Transverse colon (tissue), 4 donors: ENCODE measurements around the gene PROZ. TPM values are rescaled to one million over a fixed set of nuclear protein-coding genes. Genes with fewer than 3 reads are reported as not detected.

Experiments used
- DNase-seq: peaks from one replicate; pipeline ENCODE4 v3.0.0-alpha.2; 2019
- H3K27ac ChIP-seq, 4 donors: fragments of 200-600 bp; sonication (generic); 2 replicates each; pipeline ENCODE4 v1.5.1; 2016 to 2018; ENCODE audit warnings: inconsistent platforms in 4 of 4
- H3K27me3 ChIP-seq: fragments of 200-600 bp; sonication (generic); 2 replicates; pipeline ENCODE4 v1.5.1; 2017; ENCODE audit warnings: inconsistent platforms
- H3K36me3 ChIP-seq, 4 donors: fragments of 200-600 bp; sonication (generic); 2 replicates each; pipeline ENCODE4 v1.5.1; 2017 to 2019; ENCODE audit warnings: inconsistent platforms in 4 of 4
- H3K4me1 ChIP-seq, 4 donors: fragments of 200-600 bp; sonication (generic); 2 replicates each; pipeline ENCODE4 v1.5.1; 2017 to 2020; ENCODE audit warnings: inconsistent platforms in 4 of 4
- H3K4me3 ChIP-seq, 4 donors: fragments of 200-600 bp; sonication (generic); 1 replicate in 1 of 4; 2 replicates in 3 of 4; pipeline versions ENCODE4 v1.5.1 to v1.6.1; 2017 to 2019; ENCODE audit warnings: inconsistent platforms in 4 of 4
- H3K9me3 ChIP-seq, 2 donors: fragments of 200-600 bp; sonication (generic); 2 replicates each; pipeline ENCODE4 v1.5.1; 2017 to 2019; ENCODE audit warnings: inconsistent platforms in 2 of 2
- EP300 ChIP-seq: sonication (generic); formaldehyde crosslinking; IDR thresholded peaks from one replicate; pipeline ENCODE4 v1.6.1; 2017; ENCODE audit warnings: antibody characterized with exemption, low read depth
- POLR2A ChIP-seq: fragments of 450-650 bp; IDR thresholded peaks from one replicate; pipeline ENCODE4 v1.6.1; 2016; ENCODE audit warnings: antibody characterized with exemption, mild to moderate bottlenecking, moderate library complexity
- POLR2AphosphoS5 ChIP-seq, 3 donors: sonication (generic); formaldehyde crosslinking; IDR thresholded peaks; one replicate each; pipeline ENCODE4 v1.6.1; 2016; ENCODE audit warnings: antibody characterized with exemption in 3 of 3
- WGBS, 2 donors: methylation state at CpG; one replicate each; pipeline ENCODE4 v1.1.5; 2018; ENCODE audit warnings: low coverage in 1 of 2; 5-methylcytosine and 5-hydroxymethylcytosine counted together
- in situ Hi-C, 4 donors: fragments of 200-750 bp; cut with MboI; loops; one replicate each; pipeline versions ENCODE4 v1.15.0 to v1.15.1; 2017; ENCODE audit warnings: low sequenced_read_pairs in 3 of 4, low pct_ligation_motif_present in 1 of 4, low pct_unique_long_range_greater_than_20kb in 1 of 4
- intact Hi-C: fragments of 100-400 bp; cut with DNase I; formaldehyde crosslinking; loops from one replicate; pipeline ENCODE4 v1.15.1; 2023; ENCODE audit warnings: low total_unique reads
- total RNA-seq, 4 donors: library from RNA; depleted of rRNA; stranded (reverse); fragments of >200 nt; gene quantifications; one replicate each; pipeline ENCODE4 v1.1.0, GENCODE V29; 2016
- TF ChIP-seq, protein P1 (sequence below), 5 experiments: fragments of 200-600 bp in 3 of 5; fragments of 450-650 bp in 2 of 5; sonication (generic) in 3 of 5; IDR thresholded peaks; 1 replicate in 2 of 5; 2 replicates in 3 of 5; pipeline ENCODE4 v1.5.1; 2016 to 2017; ENCODE audit warnings: antibody characterized with exemption in 5 of 5, inconsistent platforms in 3 of 5, mild to moderate bottlenecking in 2 of 5, moderate library complexity in 1 of 5

PROZ gene
- total RNA-seq, 4 donors from 2014 or later = not detected

GRCh38 chr13:113182046-113182445, 23.6 kb downstream of the PROZ start:
- DNase-seq = no peak
- WGBS, 2 donors = 79 to 100% methylated on average over 1 to 4 of the region's 4 CpGs

DNA sequence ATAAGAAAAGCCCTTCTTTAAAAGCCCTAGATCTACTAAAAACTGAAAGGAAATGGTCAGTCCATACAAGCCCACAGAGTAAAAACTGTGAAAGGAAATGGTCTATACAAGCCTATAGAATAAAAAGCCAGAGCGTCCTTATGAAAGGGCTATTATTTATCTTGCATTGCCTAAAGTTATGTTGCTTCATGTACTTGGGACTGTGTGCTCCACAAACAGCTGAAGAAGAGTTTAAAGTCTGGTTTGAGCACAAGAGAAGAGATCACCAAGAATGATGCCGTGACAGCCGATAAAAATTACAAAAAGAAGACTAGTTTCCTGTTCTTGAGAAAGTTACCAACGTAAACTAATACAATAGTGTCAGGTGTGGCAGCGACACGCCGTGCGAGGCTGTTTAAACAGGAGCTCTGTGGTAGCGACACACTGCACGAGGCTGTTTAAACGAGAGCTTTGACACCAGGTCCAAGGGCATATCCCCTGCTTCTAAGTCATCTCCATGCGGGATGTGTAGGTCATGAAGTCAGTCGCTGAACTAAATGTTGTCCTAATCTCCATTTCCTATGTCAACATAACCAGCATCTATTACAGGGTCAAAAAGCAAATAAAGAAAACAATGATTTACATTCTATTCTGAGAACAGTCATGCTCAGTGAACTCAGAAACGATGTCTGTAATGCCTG, 25.1 kb downstream of the PROZ start:
- Histone ChIP-seq H3K27ac (no peak overlapping the region), H3K9me3 (no peaks in the 10 kb centered on the region), H3K4me1 (no peaks in the 10 kb centered on the region), H3K27me3 (no peaks in the 10 kb centered on the region), H3K4me3 (no peak overlapping the region), H3K36me3 (peaks cover 0 to 57% (median 22%) of the 10 kb centered on the region in 4 donors)
- TF ChIP-seq, protein P1, sequence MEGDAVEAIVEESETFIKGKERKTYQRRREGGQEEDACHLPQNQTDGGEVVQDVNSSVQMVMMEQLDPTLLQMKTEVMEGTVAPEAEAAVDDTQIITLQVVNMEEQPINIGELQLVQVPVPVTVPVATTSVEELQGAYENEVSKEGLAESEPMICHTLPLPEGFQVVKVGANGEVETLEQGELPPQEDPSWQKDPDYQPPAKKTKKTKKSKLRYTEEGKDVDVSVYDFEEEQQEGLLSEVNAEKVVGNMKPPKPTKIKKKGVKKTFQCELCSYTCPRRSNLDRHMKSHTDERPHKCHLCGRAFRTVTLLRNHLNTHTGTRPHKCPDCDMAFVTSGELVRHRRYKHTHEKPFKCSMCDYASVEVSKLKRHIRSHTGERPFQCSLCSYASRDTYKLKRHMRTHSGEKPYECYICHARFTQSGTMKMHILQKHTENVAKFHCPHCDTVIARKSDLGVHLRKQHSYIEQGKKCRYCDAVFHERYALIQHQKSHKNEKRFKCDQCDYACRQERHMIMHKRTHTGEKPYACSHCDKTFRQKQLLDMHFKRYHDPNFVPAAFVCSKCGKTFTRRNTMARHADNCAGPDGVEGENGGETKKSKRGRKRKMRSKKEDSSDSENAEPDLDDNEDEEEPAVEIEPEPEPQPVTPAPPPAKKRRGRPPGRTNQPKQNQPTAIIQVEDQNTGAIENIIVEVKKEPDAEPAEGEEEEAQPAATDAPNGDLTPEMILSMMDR (IDR thresholded peaks at IDR 0.05) = no peak
- TF ChIP-seq POLR2A (no peak), POLR2AphosphoS5 (IDR thresholded peaks at IDR 0.05) (no peak), EP300 (no peak)
- in situ Hi-C loops (no loop called here), intact Hi-C loops (no loop called here)
- DNase-seq = no peak
- WGBS, 2 donors = 84 to 89% methylated on average over 4 to 14 of the region's 14 CpGs

More at GRCh38 chr13:113182046-113182445, 23.6 kb downstream of the PROZ start:
- peaks cover 0 to 57% (median 22%) of the 10 kb centered on the region in 4 donors for H3K36me3 ChIP-seq
- in situ Hi-C loops = no loop called here
- intact Hi-C loops = no loop called here
- peaks cover 0 to 4% (median under 1%) of the 10 kb centered on the region in 4 donors for H3K4me1 ChIP-seq
- no peaks in the 10 kb centered on the region for H3K9me3 ChIP-seq
- no peak for TF ChIP-seq EP300
- TF ChIP-seq, protein P1 (IDR thresholded peaks at IDR 0.05) = no peak
- no peak for TF ChIP-seq POLR2A
- no peak for TF ChIP-seq POLR2AphosphoS5 (IDR thresholded peaks at IDR 0.05)
- no peak overlapping the region for H3K27ac ChIP-seq
- no peaks in the 10 kb centered on the region for H3K27me3 ChIP-seq
- no peak overlapping the region for H3K4me3 ChIP-seq

DNA sequence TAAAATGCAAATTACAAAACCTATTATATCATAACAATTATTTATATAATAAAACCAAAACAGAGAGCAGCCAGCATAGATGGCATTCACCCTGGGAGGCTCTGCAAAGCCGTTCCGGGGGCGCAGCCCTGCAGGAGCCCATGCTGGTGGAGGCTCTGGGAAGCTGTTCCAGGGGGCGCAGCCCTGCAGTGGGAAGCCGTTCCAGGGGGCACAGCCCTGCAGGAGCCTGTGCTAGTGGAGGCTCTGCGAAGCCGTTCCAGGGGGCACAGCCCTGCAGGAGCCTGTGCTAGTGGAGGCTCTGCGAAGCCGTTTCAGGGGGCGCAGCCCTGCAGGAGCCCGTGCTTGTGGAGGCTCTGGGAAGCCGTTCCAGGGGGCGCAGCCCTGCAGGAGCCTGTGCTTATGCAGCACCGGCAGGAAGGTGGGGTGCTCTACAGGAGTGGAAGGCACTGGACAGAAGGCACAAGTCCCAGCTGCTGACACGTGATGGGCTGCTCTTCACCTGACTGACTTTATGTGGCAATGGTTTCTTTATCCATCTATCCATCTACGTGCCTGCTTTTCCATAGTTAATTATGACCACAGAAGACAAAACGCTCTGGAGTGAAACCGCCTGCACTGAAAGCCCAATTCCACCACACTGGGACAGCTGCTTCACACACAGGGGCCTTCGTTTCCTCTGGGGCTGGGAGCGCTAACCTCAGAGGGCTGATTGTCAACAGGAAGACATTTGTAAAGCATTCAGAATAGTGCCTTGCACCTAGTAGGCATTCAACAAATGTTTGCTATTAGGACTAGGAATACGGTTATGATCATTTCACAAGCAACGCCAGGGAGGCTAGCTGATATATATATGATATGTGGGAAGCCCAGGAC, 26.4 kb downstream of the PROZ start:
- Histone ChIP-seq H3K36me3 (peaks cover 0 to 51% (median 19%) of the 10 kb centered on the region in 4 donors), H3K9me3 (no peaks in the 10 kb centered on the region), H3K27me3 (no peaks in the 10 kb centered on the region), H3K4me1 (no peaks in the 10 kb centered on the region), H3K4me3 (no peak overlapping the region), H3K27ac (no peak overlapping the region)
- intact Hi-C loops = no loop called here
- TF ChIP-seq EP300 (no peak), POLR2AphosphoS5 (IDR thresholded peaks at IDR 0.05) (no peak), POLR2A (no peak)
- TF ChIP-seq, protein P1 (IDR thresholded peaks at IDR 0.05) = no peak
- in situ Hi-C loops = no loop called here
- WGBS, 2 donors = 85 to 92% methylated on average over 7 to 22 of the region's 22 CpGs
- no peak for DNase-seq

DNA sequence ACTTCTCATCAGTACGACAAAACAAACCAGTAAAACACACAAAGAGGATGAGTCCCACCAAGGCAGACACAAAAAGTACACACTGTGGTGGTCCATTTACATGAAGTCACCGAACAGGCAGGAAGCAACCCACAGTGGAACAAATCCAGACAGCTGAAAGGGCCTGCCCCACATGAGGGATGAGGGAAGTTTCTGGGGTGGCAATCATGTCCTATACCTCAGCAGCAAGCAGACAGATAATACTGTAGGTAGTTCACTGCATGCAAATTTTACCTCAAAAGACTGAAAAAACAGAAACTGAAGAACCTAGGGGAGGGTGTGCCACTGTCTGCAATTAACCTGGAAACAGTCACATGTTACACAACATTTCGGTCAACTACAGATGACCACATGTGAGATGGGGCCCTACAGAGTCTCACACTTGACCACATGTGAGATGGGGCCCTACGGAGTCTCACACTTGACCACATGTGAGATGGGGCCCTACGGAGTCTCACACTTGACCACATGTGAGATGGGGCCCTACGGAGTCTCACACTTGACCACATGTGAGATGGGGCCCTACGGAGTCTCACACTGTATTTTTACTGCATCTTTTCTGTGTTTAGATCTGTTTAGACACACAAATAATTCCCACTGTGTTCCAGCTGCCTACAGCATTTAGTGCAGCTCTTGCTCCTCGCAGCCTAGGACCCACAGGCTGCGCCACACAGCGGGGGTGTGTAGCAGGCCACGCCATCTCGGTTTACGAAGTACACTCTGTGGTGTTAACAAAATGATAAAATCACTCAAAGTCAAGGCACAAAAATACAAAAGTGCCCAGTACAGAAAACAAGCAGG, 27.8 kb downstream of the PROZ start:
- H3K27me3 ChIP-seq = no peaks in the 10 kb centered on the region
- peak overlapping the region in 3 of 4 donors; percentile 38 to 47 (median 46) for H3K27ac ChIP-seq
- in situ Hi-C loops (no loop called here), intact Hi-C loops (no loop called here)
- no peak overlapping the region for H3K4me3 ChIP-seq
- H3K9me3 ChIP-seq = no peaks in the 10 kb centered on the region
- H3K36me3 ChIP-seq = peaks cover 0 to 50% (median 16%) of the 10 kb centered on the region in 4 donors
- TF ChIP-seq EP300 = no peak
- TF ChIP-seq, protein P1 (IDR thresholded peaks at IDR 0.05) = no peak
- TF ChIP-seq POLR2A = no peak
- TF ChIP-seq POLR2AphosphoS5 (IDR thresholded peaks at IDR 0.05) = no peak
- H3K4me1 ChIP-seq = no peaks in the 10 kb centered on the region
- DNase-seq = no peak
- WGBS, 2 donors = 70 to 82% methylated on average over 7 to 13 of the region's 13 CpGs
